Endometrium (tissue), 2 donors: ENCODE results near the gene ANXA7.

ENCODE experiments used
- FAIRE-seq: peaks from 2 replicates; lab custom pipeline; 2012; peaks lifted over from hg19 to GRCh38; lab: Jason Lieb, UNC
- donor health status: control.
- donor health status: control.

ANXA7 gene

DNA sequence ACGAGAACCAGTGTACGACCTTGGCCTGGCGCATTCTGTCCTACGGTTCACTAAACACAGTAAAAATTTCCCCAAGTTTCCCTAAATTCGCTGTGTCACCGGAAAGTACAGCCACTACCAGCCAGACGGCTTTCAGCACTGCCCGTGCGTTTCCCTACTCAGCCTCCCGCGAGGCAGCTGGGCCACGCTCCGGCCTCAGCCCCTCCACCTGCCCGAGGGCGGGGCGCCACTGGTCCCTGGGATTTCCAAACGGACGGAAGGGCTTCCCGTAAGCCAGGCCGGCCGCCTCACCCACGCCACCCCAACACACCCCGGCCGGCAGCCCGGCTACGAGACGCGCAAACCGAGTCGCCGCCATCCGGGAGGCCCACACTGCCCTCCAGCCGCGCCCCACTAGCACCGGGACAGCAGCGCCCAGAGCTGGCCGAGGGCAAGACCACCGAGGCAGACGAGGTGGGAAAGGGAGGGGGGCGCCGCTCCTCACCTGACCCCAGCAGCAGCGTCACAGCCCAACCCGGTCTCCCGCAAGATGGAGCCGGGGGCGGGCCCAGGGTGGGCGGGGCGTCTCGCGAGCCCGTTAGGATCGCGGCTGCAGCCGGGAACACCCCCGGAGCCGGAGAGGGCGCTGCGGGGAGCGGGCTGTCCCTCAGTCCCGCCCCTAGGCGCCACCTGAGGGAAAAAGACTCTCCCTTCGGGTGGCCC is at the start of gene ANXA7:
Gene ANXA7 (minus strand): TSS at position 531 of the 702 bp plus-strand sequence. CDS start 13,202 bp downstream, outside the sequence.
- FAIRE-seq: no peak

- FAIRE-seq: no peak
Observed at GRCh38 chr10:73460897-73461296, 47.0 kb upstream of the ANXA7 start.

DNA sequence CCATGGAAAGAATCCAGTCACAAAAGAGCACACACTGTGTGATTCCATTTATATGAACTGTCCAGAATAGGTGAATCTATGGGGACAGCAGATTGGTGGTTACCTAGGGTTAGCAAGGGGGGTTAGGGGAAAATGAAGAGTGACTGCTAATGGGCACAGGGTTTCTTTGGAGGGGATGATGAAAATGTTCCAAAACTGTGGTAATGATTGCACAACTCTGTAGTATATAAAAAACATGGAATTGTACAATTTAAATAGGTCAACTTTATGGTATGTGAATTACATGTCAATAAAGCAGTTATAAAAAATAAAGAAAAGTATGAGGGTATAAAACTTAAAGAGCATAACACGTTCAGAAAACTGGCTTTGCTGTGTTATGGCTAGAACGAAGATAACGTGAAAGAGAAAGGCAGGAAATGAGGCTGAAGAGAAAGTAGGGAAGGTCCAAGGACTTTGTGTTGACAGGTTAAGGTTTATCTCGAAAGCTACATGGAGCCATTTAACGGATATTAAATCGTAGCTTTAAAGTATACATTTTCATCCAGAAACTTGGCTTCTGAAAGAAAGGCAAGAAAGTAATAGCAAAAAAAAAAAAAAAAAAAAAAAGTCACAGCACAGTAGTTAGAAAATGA is 45.9 kb upstream of the ANXA7 start:
- FAIRE-seq: no peak

DNA sequence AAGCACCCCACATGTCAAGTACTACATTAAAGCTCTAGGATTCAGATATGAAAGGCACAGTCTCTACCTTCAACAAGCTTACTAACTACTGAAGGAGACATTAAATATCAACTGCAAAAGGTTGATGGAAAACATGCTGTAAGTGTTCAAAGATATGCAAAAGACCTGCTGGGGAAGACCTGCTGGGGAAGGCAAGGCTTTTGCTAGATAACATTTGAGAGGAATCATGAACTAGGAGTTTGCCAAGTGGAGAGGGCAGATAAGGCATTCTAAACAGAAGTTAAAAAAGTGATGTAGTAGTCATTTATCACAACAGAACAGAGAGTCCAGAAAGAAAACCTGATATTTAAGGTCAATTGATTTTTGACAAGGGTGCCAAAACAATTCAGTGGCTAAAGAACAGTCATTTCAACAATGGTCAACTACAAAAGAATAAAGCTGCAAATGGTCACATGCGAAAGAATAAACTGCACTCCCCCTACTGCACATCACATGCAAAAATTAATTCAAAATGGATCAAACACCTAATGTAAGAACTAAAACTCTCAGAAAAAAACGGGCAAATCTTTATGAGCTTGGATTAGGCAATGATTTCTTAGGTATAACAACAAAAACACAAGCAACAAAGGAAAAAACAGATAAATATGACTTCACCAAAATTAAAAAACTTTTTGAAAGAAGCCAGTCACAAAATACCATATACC is 42.5 kb upstream of the ANXA7 start:
- no peak for FAIRE-seq

GRCh38 chr10:73449113-73449512 is 35.3 kb upstream of the ANXA7 start:
- FAIRE-seq: no peak

DNA sequence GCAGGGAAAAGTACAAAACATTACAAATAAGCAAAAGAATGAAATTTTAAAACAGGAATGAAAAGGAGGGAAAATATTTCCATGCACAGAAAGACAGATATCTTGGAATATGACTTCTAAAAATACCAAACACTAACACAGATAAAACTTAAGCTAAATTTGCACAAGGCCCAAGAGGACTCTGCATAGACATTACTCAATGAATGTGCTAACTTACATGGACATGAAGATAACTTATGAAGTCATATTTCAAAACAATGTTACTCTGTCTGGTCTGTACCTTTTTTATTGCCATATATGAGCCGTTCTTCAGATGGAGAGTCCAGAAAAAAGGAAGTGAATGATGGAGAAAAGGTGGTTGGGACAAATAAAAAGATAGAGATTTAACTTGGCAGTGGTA is 34.5 kb upstream of the ANXA7 start:
- FAIRE-seq: no peak

- FAIRE-seq: no peak
Observed at GRCh38 chr10:73446926-73447325, 33.1 kb upstream of the ANXA7 start.

DNA sequence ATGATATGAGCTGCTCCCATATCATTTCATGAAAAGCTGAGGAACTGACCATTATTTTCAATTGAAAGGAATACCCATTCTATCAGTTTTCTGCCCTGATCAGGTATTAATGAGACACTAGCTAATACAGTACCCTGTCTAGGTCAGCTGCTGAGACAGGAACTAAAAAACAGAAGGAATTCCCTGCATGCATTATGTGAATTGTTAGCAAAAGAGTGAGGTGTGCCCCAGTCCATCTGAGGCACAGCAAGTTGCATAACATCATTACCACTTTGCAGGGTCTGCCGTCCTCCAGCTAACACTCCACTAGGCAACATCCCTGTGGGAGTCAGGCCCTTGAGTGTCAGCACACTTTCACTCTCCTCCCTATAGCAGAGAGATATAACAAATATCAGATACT is 30.6 kb upstream of the ANXA7 start:
- FAIRE-seq: no peak

DNA sequence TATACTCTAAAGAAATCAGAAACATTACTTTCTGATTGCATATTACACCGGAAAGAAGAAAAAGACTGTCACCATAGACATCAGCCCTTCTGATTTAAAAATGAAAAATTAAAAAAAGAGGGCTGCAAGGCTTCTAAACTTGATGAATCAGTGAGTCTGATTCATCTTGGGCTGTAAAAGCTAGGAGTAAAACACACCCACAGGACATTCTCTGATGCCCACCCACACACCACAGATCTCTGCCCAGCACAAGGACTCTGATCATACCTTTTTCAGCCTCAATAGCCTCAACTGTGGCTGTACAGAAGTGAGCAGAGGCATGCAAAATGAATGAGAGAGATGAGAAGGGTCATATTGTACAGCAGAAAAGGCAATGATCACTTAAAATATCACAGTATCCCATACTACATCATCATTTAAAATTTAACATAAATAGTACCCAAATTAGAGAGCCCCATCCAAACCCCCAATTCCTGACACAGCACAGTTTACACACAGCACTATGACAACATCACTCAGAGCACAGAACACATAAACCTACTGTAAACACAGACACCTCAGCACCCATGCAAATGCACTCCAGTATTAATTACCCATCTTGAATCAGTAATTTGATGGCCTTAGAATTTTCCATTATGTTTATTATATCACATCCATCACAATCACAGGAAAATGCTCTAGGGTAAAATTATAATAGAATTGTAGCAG is 25.9 kb upstream of the ANXA7 start:
- no peak for FAIRE-seq

- FAIRE-seq: no peak
Observed at GRCh38 chr10:73439055-73439454, 25.2 kb upstream of the ANXA7 start.

- FAIRE-seq: no peak
Observed at GRCh38 chr10:73433538-73433867, 19.6 kb upstream of the ANXA7 start, which contains the start of gene MSS51. MSS51 (minus strand) TSS chr10:73433561; CDS start chr10:73428284, 5,277 bp downstream.

GRCh38 chr10:73432646-73433537 is 19.0 kb upstream of the ANXA7 start:
- no peak for FAIRE-seq

- no peak for FAIRE-seq
Observed at GRCh38 chr10:73426318-73426717, 12.5 kb upstream of the ANXA7 start.

DNA sequence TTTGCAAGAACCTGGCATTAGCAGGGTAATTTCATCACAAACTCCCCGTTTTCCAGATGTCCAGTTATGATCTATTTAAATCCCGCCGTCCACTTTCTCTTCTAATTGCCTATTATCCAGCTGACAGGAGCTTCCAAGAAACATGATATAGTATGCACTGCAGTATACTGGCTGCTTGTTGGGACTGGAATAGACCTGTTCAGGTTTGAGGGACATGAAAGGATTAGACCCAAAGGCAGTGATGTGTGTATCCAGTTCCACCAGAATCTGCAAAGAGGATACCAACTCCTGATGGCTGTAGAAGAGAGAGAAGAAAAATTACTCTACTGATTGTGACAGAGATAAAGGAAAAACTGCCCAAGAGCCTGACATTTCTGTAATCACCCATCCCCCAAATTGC is 10.6 kb upstream of the ANXA7 start:
- no peak for FAIRE-seq

- no peak for FAIRE-seq
Observed at GRCh38 chr10:73423309-73423708, 9.5 kb upstream of the ANXA7 start.

DNA sequence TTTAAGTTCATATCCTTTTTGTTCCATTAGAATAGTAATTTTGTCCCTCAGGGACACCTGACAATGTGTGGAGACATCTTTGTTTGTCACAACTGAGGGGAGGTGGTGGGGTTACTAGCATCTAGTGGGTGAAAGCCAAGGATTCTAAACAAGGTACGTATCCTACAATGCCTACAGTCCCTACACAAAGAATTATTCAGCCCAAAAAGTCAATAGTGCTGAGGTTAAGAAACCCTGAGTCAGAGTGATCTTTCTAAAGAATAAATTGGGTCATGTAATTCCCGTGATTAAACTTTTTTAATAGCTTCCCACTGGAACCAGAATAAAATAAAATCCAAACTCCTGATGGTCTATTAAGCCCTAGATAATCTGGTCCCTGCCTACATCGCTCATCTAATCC is 2.7 kb upstream of the ANXA7 start:
- FAIRE-seq: no peak

DNA sequence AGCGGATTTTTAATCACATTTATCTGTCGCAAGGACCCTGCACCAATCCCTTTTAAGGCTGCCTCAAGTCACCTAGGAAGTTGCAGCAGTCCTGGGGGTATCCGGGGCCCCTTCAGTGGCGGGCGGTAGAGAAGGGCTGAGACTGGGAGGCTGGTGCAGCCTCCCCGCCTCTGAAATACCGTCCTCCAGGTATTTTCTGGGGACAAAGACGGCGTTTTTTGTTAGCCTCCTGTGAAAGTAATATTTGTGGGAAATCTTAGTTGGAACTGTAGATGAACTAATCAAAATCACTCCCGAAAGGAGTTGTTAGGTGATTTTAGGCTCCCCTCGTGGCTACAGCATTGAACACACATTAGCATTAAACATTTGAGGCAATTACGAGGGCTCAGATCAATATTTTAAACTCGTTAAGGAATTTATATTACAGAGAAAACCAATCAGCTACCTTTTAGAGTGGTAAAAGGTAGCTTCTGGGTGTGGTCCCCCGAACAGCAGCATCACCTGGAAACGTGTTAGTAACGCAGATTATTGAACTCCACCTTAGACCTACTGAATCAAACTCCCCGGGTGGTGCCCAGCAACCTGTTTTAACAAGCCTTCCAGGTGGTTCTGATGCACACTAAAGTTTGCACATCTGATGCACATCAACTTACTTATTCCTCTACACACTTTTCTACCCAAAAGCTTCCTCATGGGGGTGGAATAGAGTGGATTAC is 530 bp upstream of the ANXA7 start:
- FAIRE-seq: no peak

GRCh38 chr10:73413108-73413527 is 740 bp downstream of the ANXA7 start:
- no peak for FAIRE-seq

GRCh38 chr10:73410897-73411296 is 3.0 kb downstream of the ANXA7 start:
- FAIRE-seq: no peak

DNA sequence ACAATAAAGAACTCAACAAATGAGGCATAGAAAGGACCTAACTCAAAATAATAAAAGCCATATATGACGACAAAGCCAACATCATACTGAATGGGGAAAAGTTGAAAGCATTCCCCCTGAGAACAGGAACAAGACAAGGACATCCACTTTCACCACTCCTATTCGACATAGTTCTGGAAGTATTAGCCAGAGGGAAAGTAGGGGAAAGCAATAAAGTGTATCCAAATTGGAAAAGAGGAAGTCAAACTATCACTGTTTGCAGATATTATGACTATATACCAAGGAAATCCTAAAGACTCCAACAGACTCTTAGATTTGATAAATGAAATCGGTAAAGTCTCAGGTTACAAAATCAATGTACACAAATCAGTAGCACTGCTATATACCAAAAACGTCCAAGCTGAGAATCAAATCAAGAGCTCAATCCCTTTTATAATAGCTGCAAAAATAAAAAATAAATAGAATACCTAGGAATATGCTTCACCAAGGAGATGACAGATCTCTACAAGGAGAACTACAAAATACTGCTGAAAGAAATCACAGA is 4.8 kb downstream of the ANXA7 start:
- no peak for FAIRE-seq

DNA sequence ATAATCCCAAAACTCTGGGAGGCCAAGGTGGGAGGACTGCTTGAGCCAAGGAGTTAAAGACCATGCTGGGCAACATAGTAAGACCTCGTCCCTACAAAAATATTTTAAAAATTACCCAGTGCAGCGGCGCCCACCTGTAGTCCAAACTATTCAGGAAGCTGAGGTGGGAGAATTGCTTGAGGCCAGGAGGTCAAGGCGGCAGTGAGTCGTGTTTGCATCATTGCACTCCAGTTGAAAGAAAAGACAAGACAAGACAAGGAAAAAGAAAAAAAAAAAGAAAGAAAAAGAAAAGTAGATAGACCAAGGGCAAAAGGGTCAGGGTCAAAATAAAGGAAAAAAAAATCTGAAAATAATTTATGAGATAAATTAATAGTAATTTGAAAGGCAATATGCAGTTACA is 5.8 kb downstream of the ANXA7 start:
- no peak for FAIRE-seq
